HG03565 (cell line): ENCODE results near the gene SLC1A4.
A peak's percentile ranks its signal among the peaks of the same experiment; 100 is the strongest.
"Not testable (repeated sequence)": the region's sequence is repeated elsewhere in the genome, so short reads cannot be mapped to it uniquely, and the experiment has no call there.

Experiments used
- ATAC-seq: cut with Tn5 transposase; IDR thresholded peaks from one replicate; pipeline ENCODE4 v1.9.1; 2021; ENCODE audit warnings: mild to moderate bottlenecking, moderate library complexity; ENCODE audit not compliant: unreplicated experiment

SLC1A4 gene

GRCh38 chr2:64989126-64989981, at the start of gene SLC1A4:
SLC1A4 (plus strand) TSS chr2:64989399; CDS start chr2:64989644, 245 bp downstream.
- peak; percentile 53 for ATAC-seq

DNA sequence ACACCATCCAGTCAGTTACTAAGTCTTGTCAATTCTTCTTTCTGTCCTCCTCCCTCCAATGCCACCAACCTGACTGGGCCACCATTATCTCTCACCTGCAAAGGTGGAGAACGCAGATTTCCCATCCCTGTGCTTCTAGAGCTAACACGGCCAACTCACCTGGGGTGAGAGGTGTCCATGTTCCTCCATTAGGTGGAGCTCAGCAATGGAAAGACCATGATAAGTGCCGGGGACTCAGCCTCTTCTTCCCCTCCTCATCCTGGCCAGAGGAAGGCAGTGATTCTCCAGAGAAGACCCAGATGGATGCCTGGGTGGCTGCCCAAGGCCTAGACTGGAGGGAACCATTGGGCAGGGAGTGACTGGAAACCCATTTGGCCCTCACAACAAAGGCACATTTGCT, 48.1 kb upstream of the SLC1A4 start:
- no peak for ATAC-seq

DNA sequence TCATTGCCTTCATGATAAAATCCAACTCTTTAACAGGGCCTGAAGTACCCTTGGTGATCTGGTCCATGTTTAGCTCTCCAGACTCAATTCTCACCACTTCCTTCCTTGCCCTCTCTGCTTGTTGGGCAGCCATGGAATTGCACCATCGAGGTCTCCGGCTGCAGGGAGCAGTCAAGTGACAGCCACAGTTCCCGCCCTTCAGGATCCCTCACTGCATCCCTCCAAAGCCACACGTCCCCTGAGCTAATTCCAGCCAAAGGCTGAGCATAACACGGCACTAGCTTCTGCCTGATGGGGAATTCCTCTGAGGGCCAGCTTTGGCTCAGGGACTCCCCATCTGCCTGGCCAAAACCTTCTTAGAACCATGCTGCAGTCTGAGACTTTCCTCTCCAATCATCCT, 47.4 kb upstream of the SLC1A4 start:
- no peak for ATAC-seq

GRCh38 chr2:64942693-64943092, 46.5 kb upstream of the SLC1A4 start:
- ATAC-seq, result no peak

GRCh38 chr2:64943387-64944150, 45.6 kb upstream of the SLC1A4 start:
- ATAC-seq, result no peak

- no peak for ATAC-seq
Measured at GRCh38 chr2:64944484-64944883, 44.7 kb upstream of the SLC1A4 start.

DNA sequence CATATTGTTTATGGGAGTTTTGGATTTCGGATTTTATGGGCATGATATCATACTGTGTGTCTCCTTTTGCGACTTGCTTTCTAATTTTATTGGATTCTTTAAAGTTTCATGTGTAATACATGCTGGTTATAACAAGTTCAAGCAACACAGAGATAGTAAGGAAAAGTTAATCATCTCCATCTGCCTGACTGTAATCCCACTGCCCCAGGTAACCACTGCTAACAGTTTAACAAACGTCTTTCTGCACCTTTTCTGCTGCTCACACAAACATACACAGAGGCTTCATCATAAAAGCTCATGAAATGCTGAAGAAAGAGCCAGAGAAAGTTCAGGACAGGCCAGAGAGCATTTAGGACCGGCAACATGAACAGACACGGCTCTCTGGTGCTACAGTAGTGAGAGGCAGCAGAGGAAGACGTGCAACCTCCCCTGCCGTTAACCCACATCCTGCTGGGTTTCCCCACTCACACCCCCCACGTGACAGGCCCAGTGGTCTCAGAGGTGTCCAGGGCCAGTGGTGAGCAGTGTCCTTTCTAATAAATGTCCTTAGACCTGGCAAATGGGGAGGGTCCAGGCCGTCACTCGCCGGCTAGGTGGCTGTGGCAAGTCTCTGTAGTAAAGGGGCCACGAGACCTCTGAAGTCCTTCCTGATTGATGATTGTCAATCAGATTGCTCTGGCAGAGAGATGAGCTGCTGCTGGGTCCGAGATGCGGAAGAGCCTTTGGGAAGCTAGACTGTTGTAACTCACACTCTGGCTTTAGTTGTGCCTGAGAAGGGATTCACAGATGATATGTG, 43.0 kb upstream of the SLC1A4 start:
- ATAC-seq, result peak; percentile 70

DNA sequence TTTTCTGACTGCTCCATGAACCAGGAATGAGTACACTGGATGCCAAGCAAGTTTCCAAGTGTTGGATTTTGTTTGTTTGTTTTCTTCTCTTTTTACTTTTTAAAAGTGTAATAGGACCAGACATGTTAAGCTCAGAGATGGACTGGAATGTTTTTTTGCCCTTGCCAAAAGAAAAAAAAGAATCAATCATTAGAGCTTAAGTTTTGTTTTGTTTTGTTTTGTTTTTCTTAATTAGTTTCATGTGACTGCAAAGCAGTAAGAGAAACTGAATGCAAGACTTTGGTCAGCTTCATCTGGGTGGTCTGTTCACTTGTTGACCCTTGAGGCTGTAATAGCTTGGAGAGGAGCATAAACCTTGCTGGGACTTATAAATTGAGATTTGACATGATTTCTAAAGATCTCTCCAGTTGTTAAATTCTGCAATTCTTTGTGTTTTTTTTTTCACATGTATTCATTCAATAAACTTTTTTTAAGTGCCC, 42.4 kb upstream of the SLC1A4 start:
- no peak for ATAC-seq

GRCh38 chr2:64947885-64948284, 41.3 kb upstream of the SLC1A4 start:
- no peak for ATAC-seq

DNA sequence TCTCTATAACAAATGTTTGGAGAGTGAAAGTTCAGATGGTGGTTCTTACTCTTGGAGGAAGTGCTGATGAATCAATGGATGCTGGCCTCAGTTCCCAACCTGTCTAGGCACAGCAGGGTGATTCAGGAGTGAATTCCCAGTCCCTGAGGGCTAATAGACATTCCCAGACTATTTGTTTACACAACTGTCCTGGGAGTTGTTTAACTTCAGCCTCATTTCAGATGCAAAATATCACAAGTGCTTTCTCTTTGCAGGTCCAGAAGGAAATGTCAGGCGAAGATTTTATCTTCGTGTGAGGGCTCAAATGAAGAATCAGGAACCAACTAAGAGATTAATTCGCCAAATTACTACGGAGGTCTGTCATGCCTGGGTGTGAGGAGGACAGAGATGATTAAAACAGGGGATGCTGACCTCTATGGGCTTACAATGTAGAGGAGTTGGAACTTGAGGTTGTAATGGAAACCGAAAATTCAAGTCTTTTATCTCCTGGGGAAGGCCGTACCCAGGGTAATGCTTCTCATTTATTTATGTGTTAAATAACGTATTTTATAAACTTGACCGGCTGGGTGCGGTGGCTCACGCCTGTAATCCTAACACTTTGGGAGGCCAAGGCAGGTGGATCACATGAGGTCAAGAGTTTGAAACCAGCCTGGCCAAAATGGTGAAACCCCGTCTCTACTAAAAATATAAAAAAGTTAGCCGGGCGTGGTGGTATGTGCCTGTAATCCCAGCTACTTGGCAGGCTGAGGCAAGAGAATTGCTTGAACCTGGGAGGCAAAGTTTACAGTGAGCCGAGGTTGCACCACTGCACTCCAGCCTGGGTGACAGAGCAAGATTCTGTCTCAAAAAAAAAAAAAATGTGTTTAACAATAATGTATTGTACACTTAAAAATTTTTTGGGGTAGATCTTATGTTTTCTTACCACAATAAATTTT, 38.7 kb upstream of the SLC1A4 start:
- no peak for ATAC-seq

- no peak for ATAC-seq
Measured at GRCh38 chr2:64951306-64951953, 37.8 kb upstream of the SLC1A4 start.

GRCh38 chr2:64952096-64952495, 37.1 kb upstream of the SLC1A4 start:
- ATAC-seq, result no peak

GRCh38 chr2:64952511-64953482, 36.4 kb upstream of the SLC1A4 start:
- no peak for ATAC-seq

DNA sequence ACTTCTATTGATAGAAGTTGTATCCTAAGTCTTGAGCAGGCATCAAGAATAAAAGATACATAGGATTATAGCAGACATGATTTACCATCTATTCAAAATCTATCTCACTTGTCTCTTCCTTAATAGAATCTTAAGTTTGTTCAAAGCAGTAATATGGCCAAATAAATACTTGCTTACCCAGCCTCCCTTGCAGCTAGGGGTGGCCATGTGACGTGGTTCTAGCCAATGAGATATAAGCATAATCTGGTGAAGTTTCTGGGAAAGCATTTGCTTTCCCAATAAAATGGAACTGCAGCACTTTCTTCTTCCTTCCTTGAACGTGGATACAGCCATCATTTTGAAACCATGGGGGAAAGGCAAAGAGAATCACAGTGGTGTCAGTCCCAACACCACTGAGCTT, 33.7 kb upstream of the SLC1A4 start:
- ATAC-seq, result no peak

DNA sequence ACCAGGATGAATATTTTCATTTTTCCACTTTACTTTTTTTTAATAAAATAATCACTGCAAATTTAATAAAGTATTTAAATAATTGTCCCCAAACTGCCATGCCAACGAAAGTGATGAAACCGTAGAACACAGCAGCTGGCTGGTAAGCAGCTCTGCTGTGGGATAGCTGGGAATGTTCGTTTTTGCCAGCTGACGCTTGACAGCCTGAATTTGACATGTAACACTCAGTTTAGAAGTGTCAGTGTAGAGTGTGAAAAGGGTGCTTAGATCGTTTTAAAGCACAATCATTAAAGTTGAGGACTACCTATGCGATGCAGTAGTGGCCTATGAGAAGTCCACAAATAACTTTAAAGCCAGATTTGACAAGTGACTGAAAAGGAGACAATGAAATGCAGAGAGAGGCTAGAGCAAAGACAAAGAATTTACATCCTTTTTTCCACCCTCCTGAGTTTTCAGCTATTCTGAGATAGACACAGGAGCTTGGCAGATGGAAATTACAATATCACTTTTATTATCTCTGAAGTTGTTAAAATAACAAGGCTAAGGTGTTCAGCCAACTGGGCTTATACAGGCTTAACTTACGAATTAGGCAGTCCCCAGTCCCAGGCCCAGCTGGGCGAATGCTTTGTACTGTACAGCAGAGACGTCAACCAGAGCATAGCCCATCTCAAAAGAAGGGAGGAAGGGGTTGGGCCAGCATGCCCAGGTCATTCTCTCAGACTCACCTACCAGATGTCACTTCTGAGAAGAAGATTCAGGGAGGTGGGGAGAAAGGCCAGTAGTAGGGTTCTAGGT, 31.9 kb upstream of the SLC1A4 start:
- ATAC-seq, result no peak

DNA sequence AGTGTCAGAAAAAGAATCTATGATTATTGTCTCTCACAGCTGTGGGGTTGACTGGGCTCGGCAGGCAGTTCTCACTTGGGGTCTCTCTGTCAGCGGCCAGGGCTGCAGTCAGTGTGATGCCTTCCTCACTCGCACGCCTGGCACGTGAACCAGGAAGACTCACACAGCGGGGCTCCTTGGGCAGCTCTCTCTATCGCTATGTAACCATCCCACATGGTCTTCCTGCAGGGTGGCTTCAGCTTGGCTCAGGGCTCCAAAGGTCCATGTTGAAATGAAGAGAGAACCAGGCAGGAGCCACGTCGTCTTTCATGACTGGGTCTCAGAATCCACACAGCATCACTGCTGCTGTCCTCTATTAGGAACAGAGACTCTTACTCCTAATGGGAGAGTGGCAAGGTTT, 30.6 kb upstream of the SLC1A4 start:
- no peak for ATAC-seq

DNA sequence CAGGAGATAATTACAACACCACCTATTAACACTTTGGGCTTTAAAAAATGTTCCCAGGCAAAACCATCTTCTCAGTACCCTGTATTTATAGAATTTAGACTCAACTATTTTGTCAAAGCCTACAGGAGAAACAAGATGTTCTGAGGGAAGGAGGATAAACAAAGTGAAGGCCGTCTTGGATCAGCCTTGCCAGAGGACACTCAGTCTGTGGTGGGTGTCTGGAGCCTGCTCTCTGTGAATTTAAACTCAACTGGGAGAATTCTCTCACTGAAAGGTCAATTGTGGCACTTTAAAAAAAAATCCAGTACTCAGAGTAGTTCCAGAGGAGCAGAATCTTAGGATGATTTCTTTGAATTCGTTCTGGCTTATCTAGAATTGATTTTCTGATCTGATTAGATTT, 28.4 kb upstream of the SLC1A4 start:
- ATAC-seq, result no peak

- not testable (repeated sequence) for ATAC-seq
Measured at GRCh38 chr2:64963138-64963537, 26.1 kb upstream of the SLC1A4 start.
